Testis (tissue), 2 donors: Measurements from ENCODE around the gene SKA2.

Experiments used
- POLR2A ChIP-seq: fragments of 450-650 bp; IDR thresholded peaks from one replicate; pipeline ENCODE4 v1.6.1; 2017; ENCODE audit warnings: antibody characterized with exemption, mild to moderate bottlenecking, moderate library complexity
- TF ChIP-seq, protein P1 (sequence below), 3 experiments: fragments of 450-650 bp in 2 of 3; fragments of 200-600 bp in 1 of 3; sonication (generic) in 1 of 3; IDR thresholded peaks; one replicate each; pipeline ENCODE4 v1.5.1; 2016 to 2019; ENCODE audit warnings: antibody characterized with exemption in 3 of 3, mild to moderate bottlenecking in 2 of 3, moderate library complexity in 1 of 3

DNA sequence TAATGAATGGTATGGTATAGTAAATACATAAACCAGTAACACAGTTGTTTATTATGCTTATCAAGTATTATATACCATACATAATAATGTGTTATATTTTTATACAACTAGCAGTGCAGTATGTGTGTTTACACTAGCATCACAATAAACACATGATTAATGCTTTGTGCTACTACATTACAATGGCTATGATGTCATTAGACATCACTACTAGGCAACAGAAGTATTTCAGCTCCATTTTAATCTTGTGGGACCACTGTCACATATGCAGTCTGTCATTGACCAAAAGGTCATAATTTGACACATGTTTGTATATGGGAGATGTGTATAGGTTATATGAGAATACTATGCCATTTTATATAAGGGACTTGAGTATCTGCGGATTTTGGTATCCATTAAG, 81.0 kb downstream of the SKA2 start:
- TF ChIP-seq POLR2A: no peak
- TF ChIP-seq, protein P1, sequence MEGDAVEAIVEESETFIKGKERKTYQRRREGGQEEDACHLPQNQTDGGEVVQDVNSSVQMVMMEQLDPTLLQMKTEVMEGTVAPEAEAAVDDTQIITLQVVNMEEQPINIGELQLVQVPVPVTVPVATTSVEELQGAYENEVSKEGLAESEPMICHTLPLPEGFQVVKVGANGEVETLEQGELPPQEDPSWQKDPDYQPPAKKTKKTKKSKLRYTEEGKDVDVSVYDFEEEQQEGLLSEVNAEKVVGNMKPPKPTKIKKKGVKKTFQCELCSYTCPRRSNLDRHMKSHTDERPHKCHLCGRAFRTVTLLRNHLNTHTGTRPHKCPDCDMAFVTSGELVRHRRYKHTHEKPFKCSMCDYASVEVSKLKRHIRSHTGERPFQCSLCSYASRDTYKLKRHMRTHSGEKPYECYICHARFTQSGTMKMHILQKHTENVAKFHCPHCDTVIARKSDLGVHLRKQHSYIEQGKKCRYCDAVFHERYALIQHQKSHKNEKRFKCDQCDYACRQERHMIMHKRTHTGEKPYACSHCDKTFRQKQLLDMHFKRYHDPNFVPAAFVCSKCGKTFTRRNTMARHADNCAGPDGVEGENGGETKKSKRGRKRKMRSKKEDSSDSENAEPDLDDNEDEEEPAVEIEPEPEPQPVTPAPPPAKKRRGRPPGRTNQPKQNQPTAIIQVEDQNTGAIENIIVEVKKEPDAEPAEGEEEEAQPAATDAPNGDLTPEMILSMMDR (IDR thresholded peaks at IDR 0.05): no peak
